HCT116 (cell line): ENCODE measurements around the gene PTPN2. TPM values are rescaled to one million over a fixed set of nuclear protein-coding genes. Genes with fewer than 3 reads are reported as not detected.

Experiments used
- ATAC-seq: fragments of 200-7000 bp; cut with Tn5 transposase; 2 replicates; pipeline ENCODE4 v1.9.1; 2020; ENCODE audit warnings: mild to moderate bottlenecking, moderate library complexity
- BruUV-seq: library from RNA; stranded (reverse); fragments of 400-500 nt; replicated peaks from 2 replicates; lab custom pipeline; 2021; lab: Mats Ljungman, UMichigan
- CTCF ChIA-PET: fragments of 300-600 bp; sonication (Branson Sonifier 250); formaldehyde crosslinking; loops from one replicate; lab custom pipeline; 2021; ENCODE audit warnings: antibody characterized with exemption; lab: Charles Lee
- POLR2A ChIA-PET: fragments of 300-600, 350-600 bp; sonication (Branson Sonifier 250); formaldehyde crosslinking; loops from one replicate; lab custom pipeline; 2021; ENCODE audit warnings: antibody characterized with exemption; lab: Charles Lee
- RAD21 ChIA-PET, 2 experiments: fragments of 300-600 bp; sonication (Branson Sonifier 250); formaldehyde crosslinking; loops; one replicate each; lab custom pipeline; 2023; ENCODE audit warnings: low total read pairs in 2 of 2; ENCODE audit not compliant: uncharacterized antibody in 2 of 2, unreplicated experiment in 2 of 2, low non-redundant PET in 1 of 2; lab: Charles Lee
- DNase-seq: peaks from one replicate; pipeline ENCODE4 v3.0.0-alpha.2; 2010; ENCODE audit warnings: low read depth, low spot score
- H2AFZ ChIP-seq: fragments of 200-600 bp; shearing (Covaris generic), sonication (generic); 2 replicates; pipeline ENCODE4 v1.6.1; 2017; ENCODE audit warnings: low read depth, mixed run types, mixed read lengths, antibody characterized with exemption, low read length; ENCODE audit not compliant: poor library complexity, severe bottlenecking
- H3K27ac ChIP-seq: 2 replicates; pipeline ENCODE4 v1.5.1; 2012; ENCODE audit warnings: low read depth, low read length
- H3K27me3 ChIP-seq: fragments of 200-600 bp; sonication (generic); 2 replicates; pipeline ENCODE4 v1.6.1; 2016; ENCODE audit warnings: mixed run types, low read length, mixed read lengths; ENCODE audit not compliant: insufficient read depth
- H3K36me3 ChIP-seq, 2 experiments: fragments of 200-500 bp in 1 of 2; fragments of 200-600 bp in 1 of 2; sonication (Bioruptor generic) in 1 of 2; sonication (generic) in 1 of 2; 2 replicates each; pipeline versions ENCODE4 v1.5.1 to v1.6.1; 2014 to 2016; ENCODE audit warnings: low read length in 2 of 2, inconsistent platforms in 1 of 2, mixed read lengths in 1 of 2, mixed run types in 1 of 2; ENCODE audit not compliant: insufficient read depth in 2 of 2, control insufficient read depth in 1 of 2
- H3K4me1 ChIP-seq, 2 experiments: fragments of 200-600 bp in 1 of 2; sonication (generic) in 1 of 2; 2 replicates each; pipeline versions ENCODE4 v1.5.1 to v1.6.1; 2012 to 2017; ENCODE audit warnings: low read length in 2 of 2, inconsistent platforms in 1 of 2, mild to moderate bottlenecking in 1 of 2, mixed read lengths in 1 of 2, mixed run types in 1 of 2, moderate library complexity in 1 of 2; ENCODE audit not compliant: insufficient read depth in 2 of 2, control insufficient read depth in 1 of 2
- H3K4me2 ChIP-seq: fragments of 200-600 bp; sonication (generic); 2 replicates; pipeline ENCODE4 v1.6.1; 2017; ENCODE audit warnings: mixed run types, low read length, mixed read lengths
- H3K4me3 ChIP-seq, 2 experiments: fragments of 200-600 bp in 1 of 2; sonication (generic) in 1 of 2; replicated peaks in 1 of 2; 2 replicates each; pipeline ENCODE4 v1.5.1; 2011 to 2016; ENCODE audit warnings: low read length in 2 of 2, control low read depth in 1 of 2, low read depth in 1 of 2, mild to moderate bottlenecking in 1 of 2, mixed read lengths in 1 of 2, mixed run types in 1 of 2
- H3K79me2 ChIP-seq: fragments of 200-600 bp; sonication (generic); 2 replicates; pipeline ENCODE4 v1.6.1; 2017; ENCODE audit warnings: mild to moderate bottlenecking, mixed run types, low read length, moderate library complexity, mixed read lengths; ENCODE audit not compliant: insufficient read depth
- H3K9ac ChIP-seq: fragments of 200-600 bp; sonication (generic); 2 replicates; pipeline ENCODE4 v1.6.1; 2016; ENCODE audit warnings: low read length, mixed read lengths
- H3K9me2 ChIP-seq: fragments of 200-600 bp; sonication (generic), shearing (Covaris generic); 2 replicates; pipeline ENCODE4 v1.6.1; 2017; ENCODE audit warnings: mixed run types, mild to moderate bottlenecking, moderate library complexity; ENCODE audit not compliant: insufficient read depth
- H3K9me3 ChIP-seq, 2 experiments: fragments of 200-500 bp in 1 of 2; fragments of 200-600 bp in 1 of 2; sonication (Bioruptor generic) in 1 of 2; sonication (generic) in 1 of 2; 2 replicates each; pipeline ENCODE4 v1.6.1; 2014 to 2017; ENCODE audit warnings: low read length in 2 of 2, mixed read lengths in 2 of 2, inconsistent platforms in 1 of 2, low read depth in 1 of 2, mild to moderate bottlenecking in 1 of 2, mixed run types in 1 of 2, moderate library complexity in 1 of 2; ENCODE audit not compliant: control insufficient read depth in 1 of 2, insufficient read depth in 1 of 2
- H4K20me1 ChIP-seq: fragments of 200-600 bp; sonication (generic), shearing (Covaris generic); 2 replicates; pipeline ENCODE4 v1.6.1; 2017; ENCODE audit warnings: mixed run types, mild to moderate bottlenecking, moderate library complexity; ENCODE audit not compliant: insufficient read depth
- CEBPB ChIP-seq: IDR thresholded peaks from 2 replicates; pipeline ENCODE4 v1.6.1; 2012; ENCODE audit warnings: low read depth
- CTCF ChIP-seq, 3 experiments: fragments of 200-600 bp in 1 of 3; sonication (generic) in 1 of 3; IDR thresholded peaks in 2 of 3; conservative IDR thresholded peaks in 1 of 3; 2 replicates each; pipeline ENCODE4 v1.5.1; 2012 to 2017; ENCODE audit warnings: low read depth in 2 of 3, low read length in 2 of 3, antibody characterized with exemption in 1 of 3, borderline replicate concordance in 1 of 3, control low read depth in 1 of 3, mild to moderate bottlenecking in 1 of 3, mixed read lengths in 1 of 3, mixed run types in 1 of 3, moderate library complexity in 1 of 3; ENCODE audit not compliant: insufficient read depth in 1 of 3
- EGR1 ChIP-seq: IDR thresholded peaks from 2 replicates; pipeline ENCODE4 v1.6.1; 2012; ENCODE audit warnings: low read depth
- ELF1 ChIP-seq: IDR thresholded peaks from 2 replicates; pipeline ENCODE4 v1.6.1; 2012; ENCODE audit warnings: low read depth, borderline replicate concordance
- FOSL1 ChIP-seq: IDR thresholded peaks from 2 replicates; pipeline ENCODE4 v1.6.1; 2012; ENCODE audit warnings: low read depth
- JUND ChIP-seq: IDR thresholded peaks from 2 replicates; pipeline ENCODE4 v1.6.1; 2012
- MAX ChIP-seq: IDR thresholded peaks from 2 replicates; pipeline ENCODE4 v1.6.1; 2012
- POLR2A ChIP-seq: IDR thresholded peaks from 2 replicates; pipeline ENCODE4 v1.7.0; 2011; ENCODE audit warnings: borderline replicate concordance; ENCODE audit not compliant: insufficient read depth, insufficient read length; ENCODE audit errors: extremely low read depth
- SP1 ChIP-seq: IDR thresholded peaks from 2 replicates; pipeline ENCODE4 v1.6.1; 2012; ENCODE audit warnings: low read depth
- SRF ChIP-seq: IDR thresholded peaks from 2 replicates; pipeline ENCODE4 v1.6.1; 2012; ENCODE audit warnings: low read depth
- TCF7L2 ChIP-seq: IDR thresholded peaks from 2 replicates; pipeline ENCODE4 v1.7.0; 2011; ENCODE audit warnings: borderline replicate concordance, inconsistent platforms; ENCODE audit not compliant: insufficient read depth, insufficient read length; ENCODE audit errors: extremely low read depth
- ZFX ChIP-seq: fragments of 450-650 bp; IDR thresholded peaks from 2 replicates; pipeline ENCODE4 v1.6.1; 2017
- ZNF274 ChIP-seq: fragments of 200-500 bp; sonication (Bioruptor generic); IDR thresholded peaks from 2 replicates; pipeline ENCODE4 v1.6.1; 2014; ENCODE audit warnings: mild to moderate bottlenecking, low read depth, low read length, inconsistent platforms
- intact Hi-C: fragments of 100-400 bp; cut with micrococcal nuclease; formaldehyde crosslinking; loops from 2 replicates; pipeline ENCODE4 v1.10.0; 2022
- total RNA-seq: library from RNA; stranded (reverse); gene quantifications from one replicate; pipeline ENCODE4 v1.2.1, GENCODE V29; 2021; ENCODE audit not compliant: unreplicated experiment
- TF ChIP-seq, protein P1 (sequence below): IDR thresholded peaks from 2 replicates; pipeline ENCODE4 v1.6.1; 2012
- TF ChIP-seq, protein P2 (sequence below): IDR thresholded peaks from 2 replicates; pipeline ENCODE4 v1.6.1; 2012; ENCODE audit warnings: low read depth

PTPN2 gene
- total RNA-seq, 1 experiment from 2014 or later: 50.3 TPM

DNA sequence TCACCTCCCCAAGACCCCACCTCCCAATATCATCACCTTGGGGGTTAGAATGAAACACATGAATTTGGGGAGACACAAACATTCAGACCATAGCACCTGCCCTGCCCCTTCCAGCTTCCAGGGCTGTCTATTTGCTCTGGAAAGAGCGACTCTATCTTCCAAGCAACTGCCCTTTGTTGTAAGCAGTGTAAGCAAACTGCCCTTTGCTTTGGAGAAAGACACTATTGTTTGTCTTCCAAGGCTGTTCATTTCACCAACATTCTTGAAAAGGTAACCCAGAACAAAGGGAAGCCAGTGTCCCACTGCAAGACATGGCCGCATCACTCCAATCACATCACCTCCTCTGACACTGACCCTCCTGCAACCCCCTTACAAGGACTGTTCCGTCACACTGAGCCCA is 46.9 kb upstream of the PTPN2 start:
- Histone ChIP-seq H3K9me3 (no peaks in the 10 kb centered on the region), H2AFZ (no peak overlapping the region), H3K4me2 (no peak overlapping the region), H3K9ac (no peak overlapping the region), H3K27me3 (no peaks in the 10 kb centered on the region), H3K4me1 (peaks cover 0 to 3% of the 10 kb centered on the region in 2 experiments; a peak in 1 of 4 replicates), H3K27ac (no peak overlapping the region), H4K20me1 (no peaks in the 10 kb centered on the region), H3K9me2 (no peaks in the 10 kb centered on the region), H3K4me3 (no peak overlapping the region), H3K79me2 (no peaks in the 10 kb centered on the region), H3K36me3 (no peaks in the 10 kb centered on the region)
- POLR2A ChIA-PET: no interaction called here
- DNase-seq (no peak), ATAC-seq (no peak)
- intact Hi-C loops: no loop called here
- RAD21 ChIA-PET: interaction anchor here in 1 of 2 experiments (0.6 kb wide), 1 partner anchor 187 kb away, joined by 3 read pairs; no protein-coding TSS in a partner anchor
- CTCF ChIA-PET: no interaction called here
- no TSS peak for BruUV-seq
- TF ChIP-seq EGR1 (no peak), ZFX (no peak), FOSL1 (no peak), TCF7L2 (no peak), CEBPB (no peak)
- TF ChIP-seq, protein P1, sequence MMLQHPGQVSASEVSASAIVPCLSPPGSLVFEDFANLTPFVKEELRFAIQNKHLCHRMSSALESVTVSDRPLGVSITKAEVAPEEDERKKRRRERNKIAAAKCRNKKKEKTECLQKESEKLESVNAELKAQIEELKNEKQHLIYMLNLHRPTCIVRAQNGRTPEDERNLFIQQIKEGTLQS: no peak
- TF ChIP-seq, all 23 proteins: peak for 0

DNA sequence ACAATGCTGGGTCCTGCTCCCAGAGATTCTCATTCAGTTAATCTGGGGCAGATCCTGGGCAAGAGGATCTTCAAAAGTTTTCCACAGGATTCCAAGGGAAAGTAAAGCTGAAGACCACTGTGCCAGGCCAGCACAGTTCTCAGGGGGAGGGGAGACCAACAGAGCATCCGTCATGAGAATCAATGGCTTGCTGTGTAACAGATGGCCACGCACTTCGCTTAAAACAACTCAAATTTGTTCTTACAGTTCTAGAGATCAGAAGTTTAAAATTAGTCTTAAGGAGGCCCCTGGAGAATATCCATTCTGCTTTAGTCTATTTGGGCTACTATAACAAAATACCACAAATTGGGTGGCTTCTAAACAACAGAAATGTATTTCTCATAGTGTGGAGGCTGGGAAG is 46.3 kb upstream of the PTPN2 start:
- Histone ChIP-seq H2AFZ (no peak overlapping the region), H3K36me3 (no peaks in the 10 kb centered on the region), H3K9me3 (no peaks in the 10 kb centered on the region), H3K9me2 (no peaks in the 10 kb centered on the region), H3K79me2 (no peaks in the 10 kb centered on the region), H3K27ac (no peak overlapping the region), H3K4me3 (no peak overlapping the region), H4K20me1 (no peaks in the 10 kb centered on the region), H3K27me3 (no peaks in the 10 kb centered on the region), H3K4me2 (no peak overlapping the region), H3K9ac (no peak overlapping the region), H3K4me1 (peaks cover 0 to 3% of the 10 kb centered on the region in 2 experiments; a peak in 1 of 4 replicates)
- no TSS peak for BruUV-seq
- POLR2A ChIA-PET: no interaction called here
- intact Hi-C loops: no loop called here
- DNase-seq (no peak), ATAC-seq (no peak)
- RAD21 ChIA-PET: interaction anchor here in 1 of 2 experiments (0.6 kb wide), 1 partner anchor 186 kb away, joined by 3 read pairs; no protein-coding TSS in a partner anchor
- TF ChIP-seq CEBPB (no peak), FOSL1 (no peak), ELF1 (no peak), CTCF (IDR thresholded peaks at IDR 0.05 in 2 of 3, conservative IDR thresholded peaks at IDR 0.05 in 1 of 3; ENCODE audit: borderline replicate concordance in 1 of 3, insufficient read depth in 1 of 3, low read depth in 2 of 3, low read length in 2 of 3) (no peak), JUND (no peak), POLR2A (no peak), MAX (no peak), ZNF274 (no peak), ZFX (no peak), EGR1 (no peak), SRF (no peak), SP1 (no peak)
- TF ChIP-seq, protein P2, sequence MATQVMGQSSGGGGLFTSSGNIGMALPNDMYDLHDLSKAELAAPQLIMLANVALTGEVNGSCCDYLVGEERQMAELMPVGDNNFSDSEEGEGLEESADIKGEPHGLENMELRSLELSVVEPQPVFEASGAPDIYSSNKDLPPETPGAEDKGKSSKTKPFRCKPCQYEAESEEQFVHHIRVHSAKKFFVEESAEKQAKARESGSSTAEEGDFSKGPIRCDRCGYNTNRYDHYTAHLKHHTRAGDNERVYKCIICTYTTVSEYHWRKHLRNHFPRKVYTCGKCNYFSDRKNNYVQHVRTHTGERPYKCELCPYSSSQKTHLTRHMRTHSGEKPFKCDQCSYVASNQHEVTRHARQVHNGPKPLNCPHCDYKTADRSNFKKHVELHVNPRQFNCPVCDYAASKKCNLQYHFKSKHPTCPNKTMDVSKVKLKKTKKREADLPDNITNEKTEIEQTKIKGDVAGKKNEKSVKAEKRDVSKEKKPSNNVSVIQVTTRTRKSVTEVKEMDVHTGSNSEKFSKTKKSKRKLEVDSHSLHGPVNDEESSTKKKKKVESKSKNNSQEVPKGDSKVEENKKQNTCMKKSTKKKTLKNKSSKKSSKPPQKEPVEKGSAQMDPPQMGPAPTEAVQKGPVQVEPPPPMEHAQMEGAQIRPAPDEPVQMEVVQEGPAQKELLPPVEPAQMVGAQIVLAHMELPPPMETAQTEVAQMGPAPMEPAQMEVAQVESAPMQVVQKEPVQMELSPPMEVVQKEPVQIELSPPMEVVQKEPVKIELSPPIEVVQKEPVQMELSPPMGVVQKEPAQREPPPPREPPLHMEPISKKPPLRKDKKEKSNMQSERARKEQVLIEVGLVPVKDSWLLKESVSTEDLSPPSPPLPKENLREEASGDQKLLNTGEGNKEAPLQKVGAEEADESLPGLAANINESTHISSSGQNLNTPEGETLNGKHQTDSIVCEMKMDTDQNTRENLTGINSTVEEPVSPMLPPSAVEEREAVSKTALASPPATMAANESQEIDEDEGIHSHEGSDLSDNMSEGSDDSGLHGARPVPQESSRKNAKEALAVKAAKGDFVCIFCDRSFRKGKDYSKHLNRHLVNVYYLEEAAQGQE: no peak
- CTCF ChIA-PET: no interaction called here
